Heart right ventricle (tissue), 16 donors: ENCODE data around the gene MAP7D1. TPM values are rescaled to one million over a fixed set of nuclear protein-coding genes. Genes with fewer than 3 reads are reported as not detected.

Source experiments
- ATAC-seq, 8 donors: fragments of 200-7000 bp; cut with Tn5 transposase; one replicate each; pipeline ENCODE4 v1.9.1; 2020; ENCODE audit warnings: mild to moderate bottlenecking in 8 of 8, moderate library complexity in 8 of 8, moderate number of reproducible peaks in 1 of 8
- DNase-seq, 2 donors: peaks; one replicate each; pipeline ENCODE4 v3.0.0-alpha.2; 2020
- H3K27ac ChIP-seq, 10 donors: fragments of 200-600 bp; sonication (generic) in 2 of 10; one replicate each; pipeline versions ENCODE4 v1.5.0 to v1.8.0; 2020 to 2022; ENCODE audit warnings: mild to moderate bottlenecking in 3 of 10
- H3K27me3 ChIP-seq, 7 donors: fragments of 200-600 bp; one replicate each; pipeline ENCODE4 v1.8.0; 2021 to 2022; ENCODE audit warnings: mild to moderate bottlenecking in 2 of 7
- H3K36me3 ChIP-seq, 9 donors: fragments of 200-600 bp; sonication (generic) in 1 of 9; one replicate each; pipeline versions ENCODE4 v1.5.0 to v1.8.0; 2020 to 2022; ENCODE audit warnings: mild to moderate bottlenecking in 2 of 9
- H3K4me1 ChIP-seq, 9 donors: fragments of 200-600 bp; sonication (generic) in 1 of 9; one replicate each; pipeline versions ENCODE4 v1.5.0 to v1.8.0; 2020 to 2022; ENCODE audit warnings: mild to moderate bottlenecking in 4 of 9
- H3K4me3 ChIP-seq, 10 donors: fragments of 200-600 bp; sonication (generic) in 2 of 10; one replicate each; pipeline versions ENCODE4 v1.5.0 to v1.8.0; 2020 to 2022; ENCODE audit warnings: mild to moderate bottlenecking in 7 of 10, moderate library complexity in 2 of 10
- H3K9me3 ChIP-seq, 11 donors: fragments of 200-600 bp in 10 of 11; sonication (generic) in 2 of 11; one replicate each; pipeline versions ENCODE4 v1.5.0 to v1.8.0; 2013 to 2022; ENCODE audit warnings: mild to moderate bottlenecking in 2 of 11, control low read depth in 1 of 11, moderate library complexity in 1 of 11
- CTCF ChIP-seq, 9 donors: fragments of 200-600 bp; sonication (generic) in 2 of 9; IDR thresholded peaks; one replicate each; pipeline versions ENCODE4 v1.5.0 to v1.8.0; 2021 to 2022; ENCODE audit warnings: antibody characterized with exemption in 9 of 9, mild to moderate bottlenecking in 5 of 9, moderate library complexity in 1 of 9
- WGBS, 2 donors: extraction: QIAGEN DNeasy Blood & Tissue Kit; methylation state at CpG; one replicate each; pipeline ENCODE4 v1.1.7; 2013; ENCODE audit warnings: inconsistent platforms in 1 of 2; 5-methylcytosine and 5-hydroxymethylcytosine counted together
- intact Hi-C, 10 donors: fragments of 100-400 bp; cut with DNase I; formaldehyde crosslinking; loops; one replicate each; pipeline versions ENCODE4 v1.11.1 to v1.14.2; 2022
- polyA plus RNA-seq, 2 donors: library from polyadenylated mRNA; stranded (reverse); fragments of 200-250 nt; gene quantifications; one replicate each; pipeline ENCODE4 v1.2.3, GENCODE V29; 2013
- total RNA-seq, 10 donors: library from RNA; stranded (reverse); fragmentation: NEBNext Ultra II Directional in 3 of 10; extraction: Animal tissue kit (Norgen Biotek cat#: 25700) in 3 of 10; gene quantifications; one replicate each; pipeline versions ENCODE4 v1.2.1 to v1.2.4, GENCODE V29; 2021 to 2023
- donor health status: Arrhythmogenic right ventricular cardiomyopathy.
- donor health status: ischemic (EF 13 %, LVEDD 7.1; RV severe dilation, severe dysfunction).
- donor health status: healthy with polysubstance abuse.
- donor health status: DM: no; HTN: yes; CAD: no.
- donor health status: DM: no; HTN: no; CAD: no.
- donor health status: ischemic (EF 25% LVEDD 6.9; RV normal size, moderate dysfunction).
- donor health status: ischemic (EF 25% LVEDD 5.7; RV mildly dilated, moderate dysfunction).
- donor health status: healthy.
- donor health status: DM: yes; HTN: yes; CAD: no.
- donor health status: Ischemic cardiomyopathy.
- donor health status: ischemic (EF 35%, LVEDD 5.7; RV mildly dilated, moderate dysfunction).
- donor health status: nonischemic (EF 11% LVEDD 7.7; RV severe dilation, severe dysfunction).
- donor health status: DM: yes; HTN: yes; CAD: no.
- donor health status: PGD.
- donor health status: ischemic (EF 29% LVEDD 5.4; RV normal size, mild dysfunction).
- donor health status: nonischemic (EF 23%, LVEDD 6.1; RV moderate dilation, normal function).

MAP7D1 gene
- total and polyA plus RNA-seq, 12 donors: 176 to 364 (median 320) TPM

GRCh38 chr1:36177589-36178431, 21.9 kb downstream of the MAP7D1 start:
- no peaks in the 10 kb centered on the region for H3K27me3 ChIP-seq
- no peak overlapping the region for H3K4me3 ChIP-seq
- H3K9me3 ChIP-seq: no peaks in the 10 kb centered on the region
- WGBS, 2 donors: 62 to 69% methylated on average over 32 to 33 of the region's 33 CpGs
- intact Hi-C loops: no loop called here
- ATAC-seq (no peak), DNase-seq (no peak)
- peaks cover 10 to 100% (median 78%) of the 10 kb centered on the region in 9 donors for H3K36me3 ChIP-seq
- no peak for TF ChIP-seq CTCF (IDR thresholded peaks at IDR 0.05)
- peaks cover 19 to 68% (median 44%) of the 10 kb centered on the region in 9 donors for H3K4me1 ChIP-seq
- peak overlapping the region; percentile 26 to 100 (median 89) for H3K27ac ChIP-seq

GRCh38 chr1:36178471-36179219, 22.7 kb downstream of the MAP7D1 start:
- intact Hi-C loops: no loop called here
- Histone ChIP-seq H3K9me3 (no peaks in the 10 kb centered on the region), H3K36me3 (peaks cover 10 to 95% (median 70%) of the 10 kb centered on the region in 9 donors), H3K27me3 (no peaks in the 10 kb centered on the region), H3K4me3 (no peak overlapping the region), H3K27ac (peak overlapping the region; percentile 26 to 100 (median 89)), H3K4me1 (peaks cover 19 to 68% (median 37%) of the 10 kb centered on the region in 9 donors)
- 49 to 64% methylated on average over 62 of the region's 62 CpGs for WGBS, 2 donors
- ATAC-seq (peak in 7 of 8 donors; percentile 10 to 46 (median 35)), DNase-seq (no peak)
- no peak for TF ChIP-seq CTCF (IDR thresholded peaks at IDR 0.05)

GRCh38 chr1:36179220-36179600, 23.2 kb downstream of the MAP7D1 start:
- 41 to 61% methylated on average over 19 of the region's 19 CpGs for WGBS, 2 donors
- DNase-seq (no peak), ATAC-seq (no peak)
- H3K36me3 ChIP-seq: peaks cover 10 to 89% (median 65%) of the 10 kb centered on the region in 9 donors
- no peaks in the 10 kb centered on the region for H3K9me3 ChIP-seq
- no peaks in the 10 kb centered on the region for H3K27me3 ChIP-seq
- peaks cover 19 to 62% (median 32%) of the 10 kb centered on the region in 9 donors for H3K4me1 ChIP-seq
- TF ChIP-seq CTCF (IDR thresholded peaks at IDR 0.05): no peak
- H3K27ac ChIP-seq: peak overlapping the region in 8 of 10 donors; percentile 28 to 100 (median 89)
- H3K4me3 ChIP-seq: no peak overlapping the region
- intact Hi-C loops: no loop called here

- intact Hi-C loops: loop anchor here in 3 of 10 donors (10.0 kb wide), 2 partner anchors 78 to 102 kb away; no protein-coding TSS in a partner anchor
Observed at GRCh38 chr1:36182734-36183133, 26.8 kb downstream of the MAP7D1 start.

More at GRCh38 chr1:36182734-36183133, 26.8 kb downstream of the MAP7D1 start:
- Histone ChIP-seq H3K27me3 (no peaks in the 10 kb centered on the region), H3K27ac (peak overlapping the region in 4 of 10 donors; percentile 3 to 35 (median 28)), H3K36me3 (peaks cover 0 to 54% (median 36%) of the 10 kb centered on the region in 9 donors), H3K4me1 (peaks cover 0 to 39% (median 15%) of the 10 kb centered on the region in 9 donors), H3K9me3 (no peaks in the 10 kb centered on the region), H3K4me3 (no peak overlapping the region)
- DNase-seq (no peak), ATAC-seq (peak in 1 of 8 donors; percentile 2)
- WGBS, 2 donors: 64 to 76% methylated on average over 2 of the region's 2 CpGs
- no peak for TF ChIP-seq CTCF (IDR thresholded peaks at IDR 0.05)
